ENCODE measurements around the gene KLC4.

KLC4 gene

GRCh38 chr6:43059168-43060033 is at the start of gene KLC4, which contains the start of gene MRPL2:
KLC4 (plus strand) TSS chr6:43059631; CDS start chr6:43061336, 1,705 bp downstream.
MRPL2 (minus strand) TSS chr6:43059434; CDS start chr6:43059381, 53 bp downstream.
- peak; percentile 97 for ATAC-seq

GRCh38 chr6:43011207-43011606 is 48.2 kb upstream of the KLC4 start:
- no peak for ATAC-seq
- TF ChIP-seq TOX (CRISPR knock-in tag; IDR thresholded peaks at IDR 0.05; ENCODE audit: borderline replicate concordance) (no peak), ZNF8 (CRISPR knock-in tag; IDR thresholded peaks at IDR 0.05) (no peak), PPARA (CRISPR knock-in tag; IDR thresholded peaks at IDR 0.05; ENCODE audit: borderline replicate concordance) (no peak), BACH2 (CRISPR knock-in tag; IDR thresholded peaks at IDR 0.05; ENCODE audit: borderline replicate concordance) (no peak)

More at GRCh38 chr6:43059168-43060033, at the start of gene KLC4, which contains the start of gene MRPL2:
- TF ChIP-seq CSRNP3 (CRISPR knock-in tag; IDR thresholded peaks at IDR 0.05): no peak
- no peak for TF ChIP-seq GLIS3 (CRISPR knock-in tag; IDR thresholded peaks at IDR 0.05)
- no peak for TF ChIP-seq ZC3H10 (CRISPR knock-in tag; IDR thresholded peaks at IDR 0.05)
- no peak for TF ChIP-seq PPARA (CRISPR knock-in tag; IDR thresholded peaks at IDR 0.05; ENCODE audit: borderline replicate concordance)
- TF ChIP-seq, protein P1, sequence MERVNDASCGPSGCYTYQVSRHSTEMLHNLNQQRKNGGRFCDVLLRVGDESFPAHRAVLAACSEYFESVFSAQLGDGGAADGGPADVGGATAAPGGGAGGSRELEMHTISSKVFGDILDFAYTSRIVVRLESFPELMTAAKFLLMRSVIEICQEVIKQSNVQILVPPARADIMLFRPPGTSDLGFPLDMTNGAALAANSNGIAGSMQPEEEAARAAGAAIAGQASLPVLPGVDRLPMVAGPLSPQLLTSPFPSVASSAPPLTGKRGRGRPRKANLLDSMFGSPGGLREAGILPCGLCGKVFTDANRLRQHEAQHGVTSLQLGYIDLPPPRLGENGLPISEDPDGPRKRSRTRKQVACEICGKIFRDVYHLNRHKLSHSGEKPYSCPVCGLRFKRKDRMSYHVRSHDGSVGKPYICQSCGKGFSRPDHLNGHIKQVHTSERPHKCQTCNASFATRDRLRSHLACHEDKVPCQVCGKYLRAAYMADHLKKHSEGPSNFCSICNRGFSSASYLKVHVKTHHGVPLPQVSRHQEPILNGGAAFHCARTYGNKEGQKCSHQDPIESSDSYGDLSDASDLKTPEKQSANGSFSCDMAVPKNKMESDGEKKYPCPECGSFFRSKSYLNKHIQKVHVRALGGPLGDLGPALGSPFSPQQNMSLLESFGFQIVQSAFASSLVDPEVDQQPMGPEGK (CRISPR knock-in tag; IDR thresholded peaks at IDR 0.05; ENCODE audit: borderline replicate concordance): no peak
- TF ChIP-seq ESRRG (CRISPR knock-in tag; IDR thresholded peaks at IDR 0.05): no peak
- no peak for TF ChIP-seq OSR1 (CRISPR knock-in tag; IDR thresholded peaks at IDR 0.05)
- TF ChIP-seq RARB (CRISPR knock-in tag; IDR thresholded peaks at IDR 0.05): no peak
- TF ChIP-seq ARNTL (CRISPR knock-in tag; IDR thresholded peaks at IDR 0.05; ENCODE audit: borderline replicate concordance, low read depth): no peak
- TF ChIP-seq, protein P2, sequence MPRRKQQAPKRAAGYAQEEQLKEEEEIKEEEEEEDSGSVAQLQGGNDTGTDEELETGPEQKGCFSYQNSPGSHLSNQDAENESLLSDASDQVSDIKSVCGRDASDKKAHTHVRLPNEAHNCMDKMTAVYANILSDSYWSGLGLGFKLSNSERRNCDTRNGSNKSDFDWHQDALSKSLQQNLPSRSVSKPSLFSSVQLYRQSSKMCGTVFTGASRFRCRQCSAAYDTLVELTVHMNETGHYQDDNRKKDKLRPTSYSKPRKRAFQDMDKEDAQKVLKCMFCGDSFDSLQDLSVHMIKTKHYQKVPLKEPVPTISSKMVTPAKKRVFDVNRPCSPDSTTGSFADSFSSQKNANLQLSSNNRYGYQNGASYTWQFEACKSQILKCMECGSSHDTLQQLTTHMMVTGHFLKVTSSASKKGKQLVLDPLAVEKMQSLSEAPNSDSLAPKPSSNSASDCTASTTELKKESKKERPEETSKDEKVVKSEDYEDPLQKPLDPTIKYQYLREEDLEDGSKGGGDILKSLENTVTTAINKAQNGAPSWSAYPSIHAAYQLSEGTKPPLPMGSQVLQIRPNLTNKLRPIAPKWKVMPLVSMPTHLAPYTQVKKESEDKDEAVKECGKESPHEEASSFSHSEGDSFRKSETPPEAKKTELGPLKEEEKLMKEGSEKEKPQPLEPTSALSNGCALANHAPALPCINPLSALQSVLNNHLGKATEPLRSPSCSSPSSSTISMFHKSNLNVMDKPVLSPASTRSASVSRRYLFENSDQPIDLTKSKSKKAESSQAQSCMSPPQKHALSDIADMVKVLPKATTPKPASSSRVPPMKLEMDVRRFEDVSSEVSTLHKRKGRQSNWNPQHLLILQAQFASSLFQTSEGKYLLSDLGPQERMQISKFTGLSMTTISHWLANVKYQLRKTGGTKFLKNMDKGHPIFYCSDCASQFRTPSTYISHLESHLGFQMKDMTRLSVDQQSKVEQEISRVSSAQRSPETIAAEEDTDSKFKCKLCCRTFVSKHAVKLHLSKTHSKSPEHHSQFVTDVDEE (CRISPR knock-in tag; IDR thresholded peaks at IDR 0.05): no peak
- no peak for TF ChIP-seq CREB5 (CRISPR knock-in tag; IDR thresholded peaks at IDR 0.05; ENCODE audit: low read depth)
- no peak for TF ChIP-seq TOX (CRISPR knock-in tag; IDR thresholded peaks at IDR 0.05; ENCODE audit: borderline replicate concordance)
- no peak for TF ChIP-seq ISL1 (CRISPR knock-in tag; IDR thresholded peaks at IDR 0.05)

DNA sequence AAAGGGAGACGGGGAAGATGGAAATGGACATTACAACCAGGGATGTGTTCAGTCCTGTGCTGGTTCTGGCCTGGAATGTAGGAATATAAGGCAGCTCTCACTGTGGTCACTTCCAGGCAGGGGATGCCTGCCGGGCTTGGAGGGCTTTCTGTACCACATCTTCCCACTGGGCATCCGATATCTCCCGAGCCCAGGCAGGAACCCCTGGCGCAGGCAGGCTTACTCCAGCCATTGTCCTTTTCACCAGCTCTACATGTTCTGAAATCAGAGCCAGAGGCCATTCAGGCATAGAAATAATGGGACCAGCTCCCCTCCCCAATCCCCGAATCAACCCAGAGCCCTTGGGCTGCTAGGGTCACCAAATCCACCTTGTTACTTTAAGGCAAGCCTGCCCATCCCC is 47.1 kb upstream of the KLC4 start:
- TF ChIP-seq CREB5 (CRISPR knock-in tag; IDR thresholded peaks at IDR 0.05; ENCODE audit: low read depth): no peak
- no peak for TF ChIP-seq TOX (CRISPR knock-in tag; IDR thresholded peaks at IDR 0.05; ENCODE audit: borderline replicate concordance)
- TF ChIP-seq GLIS3 (CRISPR knock-in tag; IDR thresholded peaks at IDR 0.05): no peak
- TF ChIP-seq, protein P2 (CRISPR knock-in tag; IDR thresholded peaks at IDR 0.05): no peak
- no peak for TF ChIP-seq OSR1 (CRISPR knock-in tag; IDR thresholded peaks at IDR 0.05)
- TF ChIP-seq ARNTL (CRISPR knock-in tag; IDR thresholded peaks at IDR 0.05; ENCODE audit: borderline replicate concordance, low read depth): no peak
- TF ChIP-seq, protein P3, sequence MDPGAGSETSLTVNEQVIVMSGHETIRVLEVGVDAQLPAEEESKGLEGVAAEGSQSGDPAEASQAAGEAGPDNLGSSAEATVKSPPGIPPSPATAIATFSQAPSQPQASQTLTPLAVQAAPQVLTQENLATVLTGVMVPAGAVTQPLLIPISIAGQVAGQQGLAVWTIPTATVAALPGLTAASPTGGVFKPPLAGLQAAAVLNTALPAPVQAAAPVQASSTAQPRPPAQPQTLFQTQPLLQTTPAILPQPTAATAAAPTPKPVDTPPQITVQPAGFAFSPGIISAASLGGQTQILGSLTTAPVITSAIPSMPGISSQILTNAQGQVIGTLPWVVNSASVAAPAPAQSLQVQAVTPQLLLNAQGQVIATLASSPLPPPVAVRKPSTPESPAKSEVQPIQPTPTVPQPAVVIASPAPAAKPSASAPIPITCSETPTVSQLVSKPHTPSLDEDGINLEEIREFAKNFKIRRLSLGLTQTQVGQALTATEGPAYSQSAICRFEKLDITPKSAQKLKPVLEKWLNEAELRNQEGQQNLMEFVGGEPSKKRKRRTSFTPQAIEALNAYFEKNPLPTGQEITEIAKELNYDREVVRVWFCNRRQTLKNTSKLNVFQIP (CRISPR knock-in tag; IDR thresholded peaks at IDR 0.05; ENCODE audit: borderline replicate concordance, low read depth): no peak
- no peak for TF ChIP-seq TCF4 (CRISPR knock-in tag; IDR thresholded peaks at IDR 0.05; ENCODE audit: borderline replicate concordance)
- TF ChIP-seq ZNF565 (CRISPR knock-in tag; conservative IDR thresholded peaks at IDR 0.05; ENCODE audit: low read depth): no peak
- TF ChIP-seq ZNF70 (CRISPR knock-in tag; IDR thresholded peaks at IDR 0.05): no peak
- TF ChIP-seq BACH2 (CRISPR knock-in tag; IDR thresholded peaks at IDR 0.05; ENCODE audit: borderline replicate concordance): no peak
- no peak for TF ChIP-seq ESRRG (CRISPR knock-in tag; IDR thresholded peaks at IDR 0.05)
- ATAC-seq: no peak
